ENCODE measurements around the gene CHFR.

DNA sequence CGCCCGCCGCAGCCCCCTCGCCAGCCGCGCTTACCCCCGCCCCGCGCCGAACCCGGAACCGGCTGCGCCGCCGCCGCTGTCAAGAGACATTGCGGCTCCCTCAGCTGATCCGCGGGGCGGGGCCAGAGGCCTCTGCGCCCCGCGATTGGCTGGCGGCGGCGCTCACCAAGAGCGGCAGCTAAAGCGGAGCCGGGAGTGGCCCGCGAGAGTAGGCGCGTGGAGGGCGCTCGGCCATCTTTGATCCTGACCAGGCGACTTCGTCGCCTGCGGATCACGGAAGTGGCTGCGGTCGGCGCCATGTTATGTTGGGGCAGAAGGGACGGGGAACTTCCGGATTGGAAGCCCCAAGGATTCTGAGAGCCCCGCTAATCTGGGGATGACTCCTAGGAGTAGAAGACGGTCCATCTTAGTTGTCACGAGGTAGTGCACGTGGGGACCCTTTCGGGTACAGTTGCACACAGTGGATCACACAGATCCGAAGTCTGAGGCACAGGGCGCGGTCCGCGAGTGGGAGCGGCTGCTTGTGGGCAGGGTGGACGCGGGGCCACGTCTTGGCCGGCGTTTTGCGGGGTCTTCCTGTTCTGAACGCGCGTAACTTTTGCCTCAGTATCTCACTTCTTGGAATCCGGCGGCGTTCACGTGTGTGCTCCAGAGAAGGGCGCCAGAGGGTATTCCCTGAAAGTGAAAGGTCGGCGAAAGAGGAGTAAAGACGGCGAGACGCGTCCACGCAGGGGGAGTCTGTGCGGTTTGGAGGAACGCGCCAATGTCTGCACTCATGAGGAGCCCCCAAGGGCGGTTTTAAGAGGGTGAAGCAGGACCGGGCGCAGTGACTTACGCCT lies at the start of gene CHFR:
- TF ChIP-seq, protein P1, sequence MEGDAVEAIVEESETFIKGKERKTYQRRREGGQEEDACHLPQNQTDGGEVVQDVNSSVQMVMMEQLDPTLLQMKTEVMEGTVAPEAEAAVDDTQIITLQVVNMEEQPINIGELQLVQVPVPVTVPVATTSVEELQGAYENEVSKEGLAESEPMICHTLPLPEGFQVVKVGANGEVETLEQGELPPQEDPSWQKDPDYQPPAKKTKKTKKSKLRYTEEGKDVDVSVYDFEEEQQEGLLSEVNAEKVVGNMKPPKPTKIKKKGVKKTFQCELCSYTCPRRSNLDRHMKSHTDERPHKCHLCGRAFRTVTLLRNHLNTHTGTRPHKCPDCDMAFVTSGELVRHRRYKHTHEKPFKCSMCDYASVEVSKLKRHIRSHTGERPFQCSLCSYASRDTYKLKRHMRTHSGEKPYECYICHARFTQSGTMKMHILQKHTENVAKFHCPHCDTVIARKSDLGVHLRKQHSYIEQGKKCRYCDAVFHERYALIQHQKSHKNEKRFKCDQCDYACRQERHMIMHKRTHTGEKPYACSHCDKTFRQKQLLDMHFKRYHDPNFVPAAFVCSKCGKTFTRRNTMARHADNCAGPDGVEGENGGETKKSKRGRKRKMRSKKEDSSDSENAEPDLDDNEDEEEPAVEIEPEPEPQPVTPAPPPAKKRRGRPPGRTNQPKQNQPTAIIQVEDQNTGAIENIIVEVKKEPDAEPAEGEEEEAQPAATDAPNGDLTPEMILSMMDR (IDR thresholded peaks at IDR 0.05) = no peak
- TF ChIP-seq POLR2A (IDR thresholded peaks at IDR 0.05) = peak in 1 of 2 donors; percentile 19

All from lower leg skin (tissue), 3 donors.